HG03565 (cell line): ENCODE results near the gene IGFL3.
"Not testable (repeated sequence)": the region's sequence is repeated elsewhere in the genome, so short reads cannot be mapped to it uniquely, and the experiment has no call there.

Experiments used
- ATAC-seq: cut with Tn5 transposase; IDR thresholded peaks from one replicate; pipeline ENCODE4 v1.9.1; 2021; ENCODE audit warnings: mild to moderate bottlenecking, moderate library complexity; ENCODE audit not compliant: unreplicated experiment

IGFL3 gene

DNA sequence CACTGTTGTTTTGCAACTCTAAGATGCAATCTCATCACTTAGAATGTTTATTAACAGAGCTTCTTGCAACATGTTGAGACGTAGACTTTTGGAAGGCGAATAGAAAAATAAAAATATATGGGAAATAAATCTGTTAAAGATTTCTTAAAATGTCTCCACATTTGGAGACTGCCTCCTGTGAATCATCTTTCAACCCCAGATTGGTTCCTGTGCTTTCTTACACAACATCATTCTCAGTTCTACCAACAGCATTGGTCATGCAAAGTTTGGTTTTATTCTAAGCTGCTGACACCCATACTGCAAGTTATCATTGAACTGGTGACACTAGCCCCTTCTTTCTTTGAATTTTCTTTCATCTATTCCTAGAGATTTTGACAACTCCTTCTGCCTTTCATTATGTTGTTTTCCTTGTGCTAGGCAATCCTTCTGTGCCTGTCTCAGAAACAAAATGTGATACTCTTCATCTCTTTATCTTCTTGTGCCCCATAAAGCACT lies 1.6 kb upstream of the IGFL3 start:
- ATAC-seq = no peak

DNA sequence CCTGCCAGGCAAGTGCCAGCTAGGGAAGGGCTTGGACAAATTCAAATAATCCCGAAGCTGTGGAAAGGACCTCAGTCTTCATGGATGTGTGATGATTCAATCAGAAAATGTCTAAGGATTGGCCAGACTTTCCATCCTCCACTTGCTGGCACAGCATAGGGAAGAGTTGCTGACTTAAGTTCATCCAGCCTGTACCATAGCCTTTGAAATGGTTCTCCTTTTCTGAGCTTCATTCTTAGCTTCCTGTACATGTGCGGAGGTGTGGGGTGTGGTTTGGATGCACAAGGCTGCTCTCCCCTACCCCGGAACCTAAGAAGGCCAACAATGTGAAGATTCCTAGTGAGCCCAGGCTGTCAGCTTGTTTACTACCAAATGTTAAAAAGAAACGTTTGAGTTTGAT lies 959 bp upstream of the IGFL3 start:
- ATAC-seq = no peak

DNA sequence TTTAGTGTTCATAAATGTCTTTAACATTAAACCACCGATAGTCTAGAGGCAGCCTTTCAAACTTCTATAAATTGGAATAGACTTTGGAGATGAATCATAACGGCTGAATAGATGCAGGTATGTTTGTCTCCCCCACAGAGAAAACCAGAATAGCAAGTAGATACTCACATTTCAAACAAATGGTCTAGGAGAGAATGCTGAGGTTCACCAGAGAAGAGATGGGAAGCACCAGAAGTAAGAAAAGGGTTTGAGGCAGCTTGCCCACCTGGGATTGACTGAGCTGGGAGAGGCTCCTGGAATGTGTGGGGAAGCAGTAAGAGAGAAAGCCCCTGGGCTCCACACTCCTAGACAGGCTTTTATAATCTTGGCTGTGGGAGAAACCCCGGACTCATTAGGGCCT lies 6.4 kb downstream of the IGFL3 start:
- ATAC-seq = no peak

- no peak for ATAC-seq
Observed at GRCh38 chr19:46116121-46116520, 8.4 kb downstream of the IGFL3 start.

GRCh38 chr19:46115396-46116106 lies 8.9 kb downstream of the IGFL3 start:
- peak; percentile 61 for ATAC-seq

- ATAC-seq = no peak
Observed at GRCh38 chr19:46113726-46114125, 10.8 kb downstream of the IGFL3 start.

DNA sequence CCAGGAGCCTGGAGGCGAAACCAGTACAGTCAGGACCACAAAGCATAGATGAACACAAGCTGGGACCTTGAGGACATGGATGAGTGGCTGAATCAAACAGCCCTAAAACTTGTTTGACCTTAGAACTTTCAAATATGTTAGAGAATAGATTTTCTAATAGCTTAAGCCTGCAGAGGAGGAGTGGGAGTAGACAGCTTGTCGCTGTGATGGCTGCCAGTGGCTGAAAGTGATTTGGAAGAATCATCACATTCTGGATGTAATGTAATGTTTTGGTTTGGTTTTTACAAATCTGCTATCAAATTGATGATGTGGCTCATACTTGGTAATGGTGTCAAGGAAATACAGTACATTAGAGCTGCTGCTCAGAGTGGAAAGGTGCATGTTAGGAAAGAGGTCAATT lies 12.0 kb downstream of the IGFL3 start:
- ATAC-seq = no peak

- ATAC-seq = no peak
Observed at GRCh38 chr19:46111376-46111775, 13.1 kb downstream of the IGFL3 start.

- no peak for ATAC-seq
Observed at GRCh38 chr19:46109876-46110275, 14.6 kb downstream of the IGFL3 start.

- ATAC-seq = no peak
Observed at GRCh38 chr19:46107371-46107770, 17.1 kb downstream of the IGFL3 start.

DNA sequence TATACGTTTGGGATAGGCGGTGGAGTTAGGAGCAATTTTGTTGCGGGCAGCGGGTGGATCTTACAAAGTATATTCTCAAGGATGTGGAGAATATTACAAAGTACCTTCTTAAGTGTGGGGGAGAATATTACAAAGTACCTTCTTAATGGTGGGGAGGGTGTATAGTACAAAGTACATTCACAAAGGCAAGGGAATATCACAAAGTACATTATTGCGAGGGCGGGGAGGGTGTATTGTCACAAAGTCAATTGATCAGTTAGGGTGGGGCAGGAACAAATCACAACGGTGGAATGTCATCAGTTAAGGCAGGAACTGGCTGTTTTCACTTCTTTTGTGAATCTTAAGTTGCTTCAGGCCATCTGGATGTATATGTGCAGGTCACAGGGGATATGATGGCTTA lies 22.2 kb downstream of the IGFL3 start:
- ATAC-seq = not testable (repeated sequence)

GRCh38 chr19:46101293-46101692 lies 23.2 kb downstream of the IGFL3 start:
- ATAC-seq = no peak

- no peak for ATAC-seq
Observed at GRCh38 chr19:46100344-46100743, 24.1 kb downstream of the IGFL3 start.

GRCh38 chr19:46090444-46090843 lies 34.0 kb downstream of the IGFL3 start:
- ATAC-seq = no peak

- no peak for ATAC-seq
Observed at GRCh38 chr19:46089432-46089831, 35.1 kb downstream of the IGFL3 start.

- no peak for ATAC-seq
Observed at GRCh38 chr19:46088101-46088500, 36.4 kb downstream of the IGFL3 start.

- ATAC-seq = no peak
Observed at GRCh38 chr19:46085888-46086287, 38.6 kb downstream of the IGFL3 start.

GRCh38 chr19:46082728-46083050 lies 41.8 kb downstream of the IGFL3 start:
- ATAC-seq = no peak

DNA sequence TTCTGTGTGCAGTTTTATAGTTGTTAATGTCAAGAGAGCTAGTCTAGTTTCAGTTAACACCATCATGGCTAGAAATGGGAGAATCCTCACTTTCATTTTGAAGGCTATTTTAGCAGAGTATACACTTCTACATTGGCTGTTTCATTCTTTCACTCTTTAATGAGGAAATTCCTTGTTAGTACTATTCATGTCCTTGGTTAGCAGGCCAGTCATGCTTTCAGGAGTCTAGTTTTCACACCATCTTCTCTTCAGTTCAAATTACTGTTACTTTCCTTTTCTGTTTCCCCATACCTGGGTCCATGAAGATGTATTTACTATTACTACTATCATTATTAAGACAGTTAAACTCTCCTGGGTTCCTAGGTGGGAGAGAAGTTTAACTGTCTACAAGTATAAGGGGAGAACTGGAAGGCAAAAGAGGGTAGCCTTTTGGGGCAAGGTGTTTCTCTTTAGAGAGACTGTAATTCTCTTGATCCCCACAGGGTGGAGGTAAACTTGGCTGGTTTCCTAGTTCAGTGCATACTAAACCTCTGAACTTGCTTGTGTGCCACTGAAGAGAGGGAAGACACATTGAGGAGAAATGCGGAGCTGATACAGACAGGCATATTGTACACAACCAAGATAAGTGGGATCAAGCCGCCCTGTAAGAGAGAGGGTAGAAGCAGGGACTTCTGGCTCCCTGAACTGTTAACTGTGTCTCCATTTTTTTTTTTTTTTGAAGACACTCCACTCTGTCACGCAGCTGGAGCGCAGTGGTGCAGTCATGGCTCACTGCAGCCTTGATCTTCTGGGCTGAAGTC lies 42.4 kb downstream of the IGFL3 start:
- ATAC-seq = no peak

- no peak for ATAC-seq
Observed at GRCh38 chr19:46080561-46080960, 43.9 kb downstream of the IGFL3 start.

GRCh38 chr19:46079576-46079975 lies 44.9 kb downstream of the IGFL3 start:
- ATAC-seq = no peak

- ATAC-seq = not testable (repeated sequence)
Observed at GRCh38 chr19:46078573-46079332, 45.7 kb downstream of the IGFL3 start.
